ENCODE measurements around the gene SIRT7.

Gene SIRT7, protein sequence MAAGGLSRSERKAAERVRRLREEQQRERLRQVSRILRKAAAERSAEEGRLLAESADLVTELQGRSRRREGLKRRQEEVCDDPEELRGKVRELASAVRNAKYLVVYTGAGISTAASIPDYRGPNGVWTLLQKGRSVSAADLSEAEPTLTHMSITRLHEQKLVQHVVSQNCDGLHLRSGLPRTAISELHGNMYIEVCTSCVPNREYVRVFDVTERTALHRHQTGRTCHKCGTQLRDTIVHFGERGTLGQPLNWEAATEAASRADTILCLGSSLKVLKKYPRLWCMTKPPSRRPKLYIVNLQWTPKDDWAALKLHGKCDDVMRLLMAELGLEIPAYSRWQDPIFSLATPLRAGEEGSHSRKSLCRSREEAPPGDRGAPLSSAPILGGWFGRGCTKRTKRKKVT

GRCh38 chr17:81917565-81918332, at the start of gene SIRT7:
SIRT7 (minus strand) TSS chr17:81918176; CDS start chr17:81918131, 45 bp downstream.
- DNase-seq, result peak in 50 of 51 donors; percentile 28 to 90 (median 72)

DNA sequence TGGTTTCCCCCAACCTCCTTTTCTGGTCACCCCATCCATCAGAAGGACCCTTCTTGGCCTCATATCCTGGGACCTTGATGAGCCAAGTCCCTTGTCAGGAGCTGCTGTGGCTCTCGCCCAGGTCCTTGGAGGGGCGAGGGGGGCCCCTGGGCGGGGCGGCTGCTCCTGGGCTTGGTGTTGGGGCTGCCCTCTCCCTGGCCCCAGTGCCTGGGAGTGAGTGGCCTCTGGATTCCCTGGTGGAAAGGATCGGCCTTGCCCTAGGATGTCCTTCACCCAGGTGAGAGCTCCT, 49.2 kb upstream of the SIRT7 start:
- no peak for DNase-seq

- peak in 18 of 51 donors; percentile 7 to 57 (median 20) for DNase-seq
Measured at GRCh38 chr17:81966343-81967243, 48.6 kb upstream of the SIRT7 start.

GRCh38 chr17:81964081-81964849, 46.3 kb upstream of the SIRT7 start:
- DNase-seq, result no peak

DNA sequence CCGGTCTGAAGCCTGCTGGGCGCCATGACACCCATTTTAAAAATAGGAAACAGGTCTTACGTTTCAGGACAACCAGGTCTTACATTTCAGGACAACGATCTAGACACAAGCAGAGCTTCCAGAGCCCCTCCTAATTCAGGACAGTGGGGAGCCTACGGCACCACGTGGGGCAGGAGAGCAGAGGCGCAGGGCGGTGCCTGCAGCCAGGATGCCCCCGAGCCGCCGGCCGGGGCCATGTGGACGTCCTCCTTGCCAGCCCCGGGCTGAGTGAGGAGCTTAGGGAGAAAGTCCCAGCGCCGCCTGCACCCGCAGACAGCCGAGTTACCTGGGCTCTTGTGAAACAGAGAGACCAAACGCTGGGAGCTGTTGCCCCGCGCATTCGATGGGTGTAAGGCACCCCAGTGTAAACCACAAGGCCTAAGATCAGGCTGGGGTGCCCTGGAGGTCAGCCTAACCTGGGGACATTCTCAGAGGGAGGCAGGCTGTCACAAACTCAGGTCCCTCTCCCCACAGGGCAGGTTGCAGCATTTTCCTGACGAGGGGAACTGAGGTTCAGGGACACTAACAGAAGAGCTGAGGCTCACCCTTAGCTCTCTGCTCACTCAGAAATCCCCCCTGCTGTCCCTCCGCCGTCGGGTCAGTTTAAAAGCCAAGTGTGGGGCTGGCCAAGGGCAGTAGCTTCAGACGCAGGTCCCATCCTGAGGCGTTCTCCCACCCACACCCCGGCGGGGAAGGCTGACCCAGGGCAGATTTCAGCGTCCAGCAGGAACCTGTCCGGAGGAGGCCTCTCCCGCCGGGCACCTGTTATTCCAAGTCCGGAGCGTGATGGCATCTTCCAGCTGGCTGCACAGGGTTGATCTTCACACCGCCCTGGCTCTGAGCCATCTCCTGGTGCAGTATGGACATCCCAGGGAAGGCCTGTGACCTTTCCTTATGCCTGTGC, 44.8 kb upstream of the SIRT7 start:
- no peak for DNase-seq

GRCh38 chr17:81961521-81962498, 43.8 kb upstream of the SIRT7 start:
- DNase-seq, result no peak

DNA sequence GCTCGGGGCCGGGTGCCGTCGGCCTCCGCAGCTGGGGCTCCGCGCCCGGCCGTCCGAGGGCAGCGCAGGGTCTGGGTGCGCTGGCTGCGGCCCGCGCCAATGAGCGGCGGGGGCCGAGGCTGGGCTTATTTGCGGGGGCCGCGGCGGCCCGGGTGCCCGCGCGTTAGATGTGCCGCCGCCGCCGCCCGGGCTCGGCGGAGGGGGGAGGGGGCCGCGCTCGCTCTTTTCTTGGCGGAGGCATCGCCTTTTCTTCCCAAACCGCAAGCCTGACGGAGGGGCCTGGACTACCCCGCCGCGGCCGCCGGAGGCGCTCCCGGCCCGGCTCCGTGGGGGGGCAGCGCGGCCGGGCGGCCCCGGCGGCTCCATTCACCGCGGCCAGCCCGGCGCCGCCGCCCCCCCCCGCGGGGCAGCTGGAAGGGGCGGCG, 43.1 kb upstream of the SIRT7 start, which contains the start of gene NOTUM:
Gene NOTUM (minus strand): TSS at position 101 of the 425 bp plus-strand sequence. CDS start 278 bp downstream, outside the sequence.
- DNase-seq, result no peak

DNA sequence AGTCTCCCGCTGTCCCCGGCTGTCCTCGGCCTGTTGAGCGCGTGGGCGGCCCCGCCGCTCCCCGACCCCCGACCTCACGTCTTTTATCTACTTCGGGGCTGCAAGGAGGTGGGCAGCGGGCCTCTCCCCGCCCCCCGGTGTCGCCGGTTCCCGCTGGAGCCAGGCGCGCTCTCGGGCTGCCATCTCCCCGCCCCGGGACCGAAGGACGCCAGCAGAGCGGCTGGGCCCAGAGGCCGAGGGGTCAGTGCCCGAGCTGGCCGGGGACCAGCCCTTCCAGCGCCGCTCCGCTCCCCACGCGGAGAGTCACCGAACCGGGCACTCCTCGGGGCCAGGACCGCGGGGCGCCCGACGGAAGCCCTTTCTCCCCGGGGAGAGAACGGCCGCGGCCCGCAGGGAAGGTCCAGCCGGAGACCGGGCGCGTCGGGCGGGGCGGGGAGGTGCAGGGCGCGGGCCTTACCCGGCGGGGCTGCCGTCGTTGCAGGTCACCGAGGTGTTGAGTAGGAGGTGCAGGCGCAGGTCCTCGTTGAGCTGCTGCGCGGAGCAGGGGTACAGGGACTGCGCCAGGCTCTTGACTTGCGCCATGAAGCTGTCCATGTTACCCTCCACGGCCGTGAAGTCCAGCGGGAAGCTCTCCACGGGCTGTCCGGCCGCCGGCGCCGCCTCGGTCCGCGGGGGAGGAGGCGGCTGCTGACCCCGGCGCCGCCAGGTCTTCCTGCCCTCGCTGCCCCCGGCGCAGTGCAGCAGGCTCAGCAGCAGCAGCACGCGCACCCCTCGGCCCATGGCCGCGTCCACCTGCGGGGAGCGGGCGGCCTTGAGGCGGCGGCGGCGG, 42.4 kb upstream of the SIRT7 start:
- no peak for DNase-seq

DNA sequence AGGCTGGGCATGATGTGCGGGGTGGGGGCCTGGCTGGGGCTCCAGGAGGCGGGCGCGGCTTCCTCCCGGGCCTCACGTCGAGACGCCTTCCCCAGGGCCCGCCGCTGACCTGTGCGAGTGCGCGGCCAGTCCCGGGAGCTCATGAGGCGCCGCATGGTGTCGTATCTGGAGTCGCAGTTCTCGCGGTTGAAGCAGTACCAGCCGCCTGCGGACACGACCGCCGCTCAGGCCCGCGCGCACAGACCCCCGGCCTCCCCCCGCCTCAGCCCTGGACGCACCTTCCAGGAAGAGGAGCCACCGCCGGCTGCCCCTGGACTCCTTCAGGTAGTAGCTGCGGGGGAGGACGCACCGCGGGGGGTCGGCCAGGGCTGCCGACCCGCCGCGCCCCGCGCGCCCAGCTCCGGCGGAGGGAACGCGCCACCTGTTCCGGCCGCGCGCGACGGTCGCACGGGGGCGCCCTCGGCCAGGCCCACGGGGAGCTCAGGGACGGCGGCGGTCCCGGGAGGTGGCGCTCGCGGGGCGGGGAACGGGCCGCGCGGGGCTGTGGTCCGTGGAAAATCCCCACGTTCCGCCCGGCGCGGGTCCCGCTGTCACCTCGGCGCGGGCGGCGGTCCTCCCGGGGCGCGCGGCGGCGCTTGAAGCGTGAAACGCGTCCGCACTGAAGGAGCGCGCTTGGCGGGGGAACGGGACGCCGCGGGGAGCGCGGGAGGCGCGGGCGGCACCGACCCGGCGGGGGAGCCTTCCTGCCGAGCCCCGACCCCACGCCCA, 41.6 kb upstream of the SIRT7 start:
- DNase-seq, result peak in 36 of 51 donors; percentile 10 to 81 (median 32)

GRCh38 chr17:81958633-81959342, 40.8 kb upstream of the SIRT7 start:
- no peak for DNase-seq

- no peak for DNase-seq
Measured at GRCh38 chr17:81957691-81958432, 39.9 kb upstream of the SIRT7 start.

GRCh38 chr17:81956607-81957589, 38.9 kb upstream of the SIRT7 start:
- no peak for DNase-seq

GRCh38 chr17:81955756-81956544, 38.0 kb upstream of the SIRT7 start:
- no peak for DNase-seq

Measured in hypothalamus (tissue), 51 donors.